Measurements from ENCODE around the gene MYL6B.
"Not testable (repeated sequence)": the region's sequence is repeated elsewhere in the genome, so short reads cannot be mapped to it uniquely, and the experiment has no call there.

The MYL6B gene

GRCh38 chr12:56172839-56173238, 20.5 kb downstream of the MYL6B start:
- DNase-seq (ENCODE audit: low read depth): no peak

- no peak for DNase-seq (ENCODE audit: low read depth)
These were observed 26.0 kb downstream of the MYL6B start for GRCh38 chr12:56178347-56178746.

GRCh38 chr12:56186957-56187356, 34.6 kb downstream of the MYL6B start:
- no peak for DNase-seq (ENCODE audit: low read depth)

GRCh38 chr12:56188131-56188777, 35.9 kb downstream of the MYL6B start:
- DNase-seq (ENCODE audit: low read depth): no peak

- DNase-seq (ENCODE audit: low read depth): no peak
These were observed 36.4 kb downstream of the MYL6B start for GRCh38 chr12:56188778-56189098.

- DNase-seq (ENCODE audit: low read depth): peak; percentile 79
These were observed 36.9 kb downstream of the MYL6B start, which contains the start of gene SMARCC2 for GRCh38 chr12:56189099-56189917. TSS of gene SMARCC2 (minus strand) at chr12:56189483. CDS start at chr12:56189461, 22 bp downstream.

GRCh38 chr12:56189918-56190694, 37.7 kb downstream of the MYL6B start:
- DNase-seq (ENCODE audit: low read depth): peak; percentile 49

- no peak for DNase-seq (ENCODE audit: low read depth)
These were observed 38.3 kb downstream of the MYL6B start for GRCh38 chr12:56190695-56191155.

- no peak for DNase-seq (ENCODE audit: low read depth)
These were observed 40.2 kb downstream of the MYL6B start for GRCh38 chr12:56192582-56192981.

- DNase-seq (ENCODE audit: low read depth): peak; percentile 38
These were observed 40.7 kb downstream of the MYL6B start for GRCh38 chr12:56193025-56193578.

GRCh38 chr12:56196818-56197550, 44.6 kb downstream of the MYL6B start:
- not testable (repeated sequence) for DNase-seq (ENCODE audit: low read depth)

GRCh38 chr12:56197921-56198635, 45.7 kb downstream of the MYL6B start:
- DNase-seq (ENCODE audit: low read depth): no peak

- DNase-seq (ENCODE audit: low read depth): no peak
These were observed 46.4 kb downstream of the MYL6B start for GRCh38 chr12:56198836-56199235.

GRCh38 chr12:56202366-56202765, 50.0 kb downstream of the MYL6B start:
- no peak for DNase-seq (ENCODE audit: low read depth)

GRCh38 chr12:56202838-56203237, 50.5 kb downstream of the MYL6B start:
- no peak for DNase-seq (ENCODE audit: low read depth)

- DNase-seq (ENCODE audit: low read depth): no peak
These were observed 51.9 kb downstream of the MYL6B start for GRCh38 chr12:56204275-56204674.

- DNase-seq (ENCODE audit: low read depth): no peak
These were observed 53.1 kb downstream of the MYL6B start for GRCh38 chr12:56205445-56205844.

- no peak for DNase-seq (ENCODE audit: low read depth)
These were observed 54.2 kb downstream of the MYL6B start for GRCh38 chr12:56206452-56207166.

Data from T-helper 22 cell (primary cell).